ENCODE measurements around the gene TOR1A. TPM values are rescaled to one million over a fixed set of nuclear protein-coding genes. Genes with fewer than 3 reads are reported as not detected.

Gene TOR1A
- total RNA-seq, 1 donor = 51.4 TPM

- peak overlapping the region; percentile 94 for H3K4me3 ChIP-seq (ENCODE audit: low read depth, low read length)
- TF ChIP-seq CTCF (IDR thresholded peaks at IDR 0.05; ENCODE audit: insufficient read depth, low read depth, low read length) = no peak
- no peak for DNase-seq (ENCODE audit: low read depth)
These were observed 10.7 kb upstream of the TOR1A start for GRCh38 chr9:129834489-129835127.

DNA sequence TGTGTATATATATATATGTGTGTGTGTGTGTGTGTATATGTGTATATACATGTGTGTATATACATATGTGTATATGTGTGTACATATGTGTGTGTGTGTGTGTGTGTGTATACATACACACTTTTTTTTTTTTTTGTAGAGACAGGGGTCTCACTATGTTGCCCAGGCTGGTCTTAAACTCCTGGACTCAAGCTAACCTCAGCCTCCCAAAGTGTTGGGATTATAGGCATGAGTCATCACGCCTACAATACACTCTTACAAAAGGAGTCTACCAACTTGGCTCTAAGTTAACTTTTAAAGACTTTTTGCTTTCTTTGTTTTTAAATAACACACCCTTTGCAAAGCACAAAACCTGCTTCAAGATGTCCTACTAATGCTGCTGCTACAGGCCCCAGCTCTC is 9.0 kb upstream of the TOR1A start:
- TF ChIP-seq CTCF (IDR thresholded peaks at IDR 0.05; ENCODE audit: insufficient read depth, low read depth, low read length) = no peak
- no peak for DNase-seq (ENCODE audit: low read depth)
- no peak overlapping the region for H3K4me3 ChIP-seq (ENCODE audit: low read depth, low read length)

DNA sequence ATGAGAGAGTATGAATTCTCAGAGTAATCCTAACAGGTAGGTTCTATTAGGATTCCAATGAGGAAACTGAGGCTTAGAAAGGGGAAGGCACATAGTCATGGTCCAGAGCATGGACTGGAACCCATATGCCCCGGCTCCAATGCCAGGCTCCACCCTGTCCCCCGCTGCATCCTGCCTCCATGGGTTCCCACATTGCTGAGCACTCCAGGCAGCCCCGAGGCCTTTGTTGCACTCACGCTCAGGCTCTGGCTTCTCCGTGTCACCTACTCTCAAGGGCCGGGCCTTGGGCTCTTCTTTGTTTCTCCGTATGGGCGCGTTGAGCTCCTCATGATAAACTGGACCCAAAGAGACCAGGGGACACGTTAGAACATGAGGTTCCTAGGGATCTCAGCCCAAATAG is 5.0 kb upstream of the TOR1A start:
- TF ChIP-seq CTCF (IDR thresholded peaks at IDR 0.05; ENCODE audit: insufficient read depth, low read depth, low read length) = no peak
- H3K4me3 ChIP-seq (ENCODE audit: low read depth, low read length) = no peak overlapping the region
- DNase-seq (ENCODE audit: low read depth) = no peak

DNA sequence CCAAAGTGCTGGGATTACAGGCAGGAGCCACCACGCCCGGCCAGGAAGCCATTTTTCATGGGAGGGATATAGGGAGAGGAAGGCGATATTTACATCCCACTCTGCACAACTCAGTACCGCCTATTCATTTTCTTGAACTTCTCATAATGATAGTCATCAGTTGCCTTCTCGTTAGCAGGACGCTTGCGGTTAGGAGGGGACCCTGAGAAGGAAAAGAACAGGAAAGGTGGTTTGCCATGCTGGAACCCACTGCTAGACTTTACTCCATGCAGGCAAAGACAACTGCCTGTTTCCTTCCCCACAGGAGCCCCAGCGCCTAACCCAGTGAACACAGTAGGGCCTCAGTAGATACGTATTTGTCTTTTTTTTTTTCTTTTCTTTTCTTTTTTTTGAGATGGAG is 4.1 kb upstream of the TOR1A start:
- no peak overlapping the region for H3K4me3 ChIP-seq (ENCODE audit: low read depth, low read length)
- no peak for DNase-seq (ENCODE audit: low read depth)
- no peak for TF ChIP-seq CTCF (IDR thresholded peaks at IDR 0.05; ENCODE audit: insufficient read depth, low read depth, low read length)

DNA sequence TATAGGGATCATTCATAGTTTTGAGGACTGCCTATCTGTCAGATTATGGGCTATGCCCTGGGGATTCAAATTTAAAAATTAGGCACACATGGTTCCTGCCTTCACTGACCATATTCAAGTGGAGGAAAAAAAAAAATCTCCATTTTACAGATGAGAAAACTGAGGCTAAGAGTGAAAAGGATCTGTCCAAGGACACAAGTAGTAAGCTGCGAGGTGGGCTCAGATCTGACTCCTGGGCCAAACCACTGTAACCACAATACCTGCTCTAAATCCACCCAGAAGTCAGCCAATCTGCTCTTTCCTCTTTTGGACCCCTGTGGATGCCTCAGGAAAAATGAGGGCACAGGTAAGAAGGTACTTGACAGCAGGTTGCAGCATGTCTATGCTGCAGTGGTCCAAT is 2.8 kb upstream of the TOR1A start:
- no peak for TF ChIP-seq CTCF (IDR thresholded peaks at IDR 0.05; ENCODE audit: insufficient read depth, low read depth, low read length)
- H3K4me3 ChIP-seq (ENCODE audit: low read depth, low read length) = no peak overlapping the region
- no peak for DNase-seq (ENCODE audit: low read depth)

DNA sequence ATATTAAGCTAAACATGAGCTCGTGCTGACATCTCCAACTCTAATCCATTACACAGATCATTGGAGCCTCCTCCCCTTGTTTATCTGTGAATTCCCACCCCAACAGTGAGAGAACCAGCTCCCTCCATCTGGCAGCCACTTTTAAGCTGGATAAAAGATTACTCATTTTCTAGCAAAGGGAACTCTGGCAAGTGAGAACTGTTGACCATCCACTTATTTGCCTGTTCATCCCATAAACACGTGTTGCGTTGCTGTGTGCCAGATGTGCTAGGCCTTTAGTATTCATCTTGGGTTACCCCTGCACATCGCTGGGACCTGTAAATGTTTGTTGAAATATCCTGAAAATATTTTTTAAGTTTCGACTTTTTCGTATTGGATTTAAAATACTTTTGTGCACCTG is 2.4 kb upstream of the TOR1A start:
- no peak overlapping the region for H3K4me3 ChIP-seq (ENCODE audit: low read depth, low read length)
- DNase-seq (ENCODE audit: low read depth) = no peak
- no peak for TF ChIP-seq CTCF (IDR thresholded peaks at IDR 0.05; ENCODE audit: insufficient read depth, low read depth, low read length)

DNA sequence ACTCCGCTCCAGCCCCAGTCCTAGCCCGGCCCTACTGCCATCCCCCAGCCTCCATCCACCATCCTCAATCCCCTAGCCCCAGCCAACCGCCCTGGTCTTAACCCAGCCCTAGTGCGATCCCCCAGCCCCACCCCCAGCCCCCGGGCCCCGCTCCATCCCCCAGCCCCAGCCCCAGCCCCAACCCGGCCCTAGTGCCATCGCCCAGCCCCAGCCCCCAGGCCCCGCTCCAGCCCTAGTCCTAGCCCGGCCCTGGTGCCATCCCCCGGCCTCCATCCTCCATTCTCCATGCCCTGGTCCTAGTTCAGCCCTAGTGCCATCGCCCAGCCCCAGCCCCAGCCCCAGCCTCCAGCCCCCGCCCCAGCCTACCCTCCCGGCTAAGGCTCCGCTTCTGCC is 398 bp downstream of the TOR1A start:
- H3K4me3 ChIP-seq (ENCODE audit: low read depth, low read length) = peak overlapping the region; percentile 81
- no peak for TF ChIP-seq CTCF (IDR thresholded peaks at IDR 0.05; ENCODE audit: insufficient read depth, low read depth, low read length)
- no peak for DNase-seq (ENCODE audit: low read depth)
